GM19452 (cell line): ENCODE results near the gene ROR1.

ENCODE experiments used
- ATAC-seq: cut with Tn5 transposase; IDR thresholded peaks from one replicate; pipeline ENCODE4 v1.9.1; 2021; ENCODE audit not compliant: unreplicated experiment

The ROR1 gene

GRCh38 chr1:63854091-63854490 lies 80.3 kb downstream of the ROR1 start:
- ATAC-seq, result no peak

GRCh38 chr1:63855942-63856341 lies 82.1 kb downstream of the ROR1 start:
- ATAC-seq, result no peak

GRCh38 chr1:63856924-63857323 lies 83.1 kb downstream of the ROR1 start:
- no peak for ATAC-seq

- no peak for ATAC-seq
Observed at GRCh38 chr1:63857478-63857877, 83.7 kb downstream of the ROR1 start.

GRCh38 chr1:63858153-63858552 lies 84.3 kb downstream of the ROR1 start:
- no peak for ATAC-seq

- ATAC-seq, result no peak
Observed at GRCh38 chr1:63859480-63860275, 85.9 kb downstream of the ROR1 start.

- no peak for ATAC-seq
Observed at GRCh38 chr1:63861052-63861691, 87.4 kb downstream of the ROR1 start.

GRCh38 chr1:63863145-63863544 lies 89.3 kb downstream of the ROR1 start:
- no peak for ATAC-seq

- ATAC-seq, result no peak
Observed at GRCh38 chr1:63864224-63864641, 90.4 kb downstream of the ROR1 start.

- no peak for ATAC-seq
Observed at GRCh38 chr1:63865561-63865960, 91.7 kb downstream of the ROR1 start.

- ATAC-seq, result no peak
Observed at GRCh38 chr1:63866084-63866483, 92.3 kb downstream of the ROR1 start.

GRCh38 chr1:63867429-63868176 lies 93.8 kb downstream of the ROR1 start:
- no peak for ATAC-seq

GRCh38 chr1:63868268-63868781 lies 94.5 kb downstream of the ROR1 start:
- ATAC-seq, result no peak

GRCh38 chr1:63870152-63870551 lies 96.3 kb downstream of the ROR1 start:
- no peak for ATAC-seq

GRCh38 chr1:63871463-63871862 lies 97.6 kb downstream of the ROR1 start:
- ATAC-seq, result no peak

- ATAC-seq, result no peak
Observed at GRCh38 chr1:63873751-63874150, 99.9 kb downstream of the ROR1 start.

GRCh38 chr1:63874278-63874880 lies 100.6 kb downstream of the ROR1 start:
- no peak for ATAC-seq

- ATAC-seq, result no peak
Observed at GRCh38 chr1:63875636-63876035, 101.8 kb downstream of the ROR1 start.

GRCh38 chr1:63877021-63877767 lies 103.4 kb downstream of the ROR1 start:
- ATAC-seq, result no peak

- no peak for ATAC-seq
Observed at GRCh38 chr1:63877816-63878215, 104.0 kb downstream of the ROR1 start.

- ATAC-seq, result no peak
Observed at GRCh38 chr1:63878932-63879331, 105.1 kb downstream of the ROR1 start.
